Retinal pigment epithelial cell (primary cell): Measurements from ENCODE around the gene ZFP42.

ENCODE experiments used
- DNase-seq: peaks from one replicate; pipeline ENCODE4 v3.0.0-alpha.2; 2010; ENCODE audit warnings: low read depth
- H3K4me3 ChIP-seq: 2 replicates; pipeline ENCODE4 v1.5.1; 2011; ENCODE audit warnings: mild to moderate bottlenecking, low read length, control low read depth, moderate library complexity
- CTCF ChIP-seq: conservative IDR thresholded peaks from 2 replicates; pipeline ENCODE4 v1.5.1; 2011; ENCODE audit warnings: low read depth, low read length, control low read depth, inconsistent platforms

The ZFP42 gene

DNA sequence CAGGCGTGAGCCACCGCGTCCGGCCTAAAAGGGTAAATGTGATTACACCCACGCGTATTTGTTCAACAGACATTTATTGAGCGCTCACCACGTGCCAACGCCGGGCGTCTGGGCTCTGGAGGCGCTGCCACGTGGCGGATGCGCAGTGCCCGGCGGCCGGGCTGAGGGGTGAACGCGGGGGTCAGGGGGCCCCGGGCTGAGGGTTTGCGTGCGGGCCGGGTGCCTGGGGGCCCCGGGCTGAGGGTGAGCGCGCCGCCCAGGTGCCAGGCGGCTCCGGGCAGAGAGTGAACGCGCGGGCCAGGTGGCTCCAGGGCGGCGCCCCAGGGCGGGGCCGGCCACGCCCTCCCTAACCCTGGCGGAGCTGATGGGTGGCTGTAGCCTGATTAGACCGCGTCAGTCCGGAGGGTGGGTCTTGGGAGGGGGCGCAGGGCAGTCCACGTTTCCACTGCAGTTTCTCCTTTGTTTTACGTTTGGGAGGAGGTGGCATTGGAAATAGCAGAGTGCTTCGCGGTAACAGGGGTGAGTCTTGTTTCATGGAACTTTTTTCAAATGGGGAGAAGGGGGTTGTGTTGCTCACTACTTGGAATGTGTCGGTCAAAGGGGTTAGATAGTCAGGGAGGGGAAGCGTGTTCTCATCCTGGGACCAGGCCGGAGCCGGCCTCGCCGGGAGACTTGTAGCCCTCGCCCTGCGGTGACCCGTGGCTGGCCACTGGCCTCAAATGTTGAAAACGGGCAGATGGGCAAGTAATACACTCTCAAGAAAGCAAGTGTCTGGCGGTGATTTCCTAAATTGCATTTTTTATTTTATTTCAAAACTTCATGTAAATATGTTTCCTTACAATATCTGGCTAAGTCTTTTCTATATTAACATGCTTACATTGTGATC is at the start of gene ZFP42:
TSS of gene ZFP42 (plus strand) at position 450 of the 886 bp plus-strand sequence. CDS start 7,037 bp downstream, outside the sequence.
- TF ChIP-seq CTCF = no peak
- peak within 1 kb of the TSS; percentile 8 for H3K4me3 ChIP-seq
- DNase-seq = no peak

GRCh38 chr4:187961171-187961570 is 34.4 kb upstream of the ZFP42 start:
- TF ChIP-seq CTCF = no peak
- H3K4me3 ChIP-seq = no peak overlapping the region
- DNase-seq = no peak

- no peak overlapping the region for H3K4me3 ChIP-seq
- TF ChIP-seq CTCF = no peak
- DNase-seq = no peak
Measured at GRCh38 chr4:187961961-187962360, 33.6 kb upstream of the ZFP42 start.

- no peak for DNase-seq
- TF ChIP-seq CTCF = no peak
- no peak overlapping the region for H3K4me3 ChIP-seq
Measured at GRCh38 chr4:187962926-187963325, 32.6 kb upstream of the ZFP42 start.

DNA sequence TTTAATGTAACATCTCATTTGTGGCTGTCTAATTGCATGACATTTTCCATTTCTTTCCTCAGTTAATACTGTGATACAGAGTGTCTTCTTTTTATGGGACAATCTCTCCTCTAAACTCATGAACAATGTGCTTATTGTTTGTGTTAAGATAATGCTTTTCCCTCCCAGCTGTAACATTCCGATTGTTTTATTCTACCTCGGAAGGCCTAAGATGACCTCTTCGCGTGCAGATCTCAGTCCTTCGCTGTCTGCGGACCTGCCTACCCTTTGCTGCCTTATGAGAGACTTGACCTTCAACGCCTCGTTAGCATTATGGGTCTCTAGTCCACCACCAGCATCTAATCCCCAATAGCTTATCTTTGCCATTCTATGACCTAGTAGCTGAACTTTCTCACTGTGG is 29.8 kb upstream of the ZFP42 start:
- H3K4me3 ChIP-seq = no peak overlapping the region
- TF ChIP-seq CTCF = no peak
- DNase-seq = no peak

- no peak overlapping the region for H3K4me3 ChIP-seq
- no peak for DNase-seq
- no peak for TF ChIP-seq CTCF
Measured at GRCh38 chr4:187972135-187972534, 23.4 kb upstream of the ZFP42 start.

DNA sequence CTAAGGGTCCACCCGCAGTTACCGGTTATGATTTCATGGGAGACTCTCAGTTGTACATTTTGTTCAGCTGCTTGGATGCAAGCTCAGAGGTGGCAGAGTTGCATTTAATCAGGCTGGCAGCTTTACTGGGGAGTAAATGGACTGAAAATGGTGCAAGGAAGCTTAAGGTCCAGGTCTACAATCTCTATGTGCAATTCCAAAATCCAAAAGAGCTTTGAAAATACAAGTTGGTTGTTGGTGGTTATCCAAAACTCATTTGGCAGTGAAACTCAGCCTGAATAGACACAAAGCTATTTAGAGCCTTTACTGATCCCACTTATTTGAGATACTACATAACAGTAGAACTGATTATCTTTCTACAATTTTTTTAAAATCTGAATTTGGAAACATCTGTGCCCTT is 11.8 kb upstream of the ZFP42 start:
- TF ChIP-seq CTCF = no peak
- H3K4me3 ChIP-seq = no peak overlapping the region
- no peak for DNase-seq
